ENCODE results near the gene BRCA1.

- TF ChIP-seq YY1 (IDR thresholded peaks at IDR 0.05; ENCODE audit: insufficient read depth, insufficient read length) (no peak), SUZ12 (IDR thresholded peaks at IDR 0.05; ENCODE audit: extremely low read depth, insufficient read depth, insufficient read length) (no peak)
Measured at GRCh38 chr17:43044024-43044423, 81.1 kb downstream of the BRCA1 start.
